Common myeloid progenitor, CD34-positive (primary cell): ENCODE measurements around the gene ANGPTL7.

Experiments
- CTCF ChIA-PET: fragments of 350-600 bp; sonication (Branson Sonifier 250); formaldehyde crosslinking; loops from one replicate; lab custom pipeline; 2021; ENCODE audit warnings: antibody characterized with exemption; lab: Charles Lee
- POLR2A ChIA-PET: fragments of 350-600 bp; sonication (Branson Sonifier 250); formaldehyde crosslinking; loops from one replicate; lab custom pipeline; 2021; ENCODE audit warnings: antibody characterized with exemption; lab: Charles Lee
- DNase-seq, 3 donors: peaks; one replicate each; pipeline versions ENCODE4 v3.0.0 to v3.0.0-alpha.2; 2013
- H3K27ac ChIP-seq, 2 experiments: 1 replicate in 1 of 2; 2 replicates in 1 of 2; pipeline ENCODE4 v1.7.0; 2013; ENCODE audit warnings: inconsistent platforms in 2 of 2, low read length in 2 of 2, mild to moderate bottlenecking in 2 of 2, low read depth in 1 of 2, moderate library complexity in 1 of 2; ENCODE audit not compliant: severe bottlenecking in 2 of 2, insufficient read depth in 1 of 2, poor library complexity in 1 of 2
- H3K27me3 ChIP-seq, 5 experiments: replicated peaks in 2 of 5; 1 replicate in 3 of 5; 2 replicates in 2 of 5; pipeline versions ENCODE4 v1.6.1 to v1.7.0; 2013; ENCODE audit warnings: low read length in 4 of 5, mild to moderate bottlenecking in 2 of 5, moderate library complexity in 2 of 5, inconsistent platforms in 1 of 5; ENCODE audit not compliant: insufficient read depth in 5 of 5, control insufficient read depth in 4 of 5
- H3K36me3 ChIP-seq, 4 experiments: 1 replicate in 2 of 4; 2 replicates in 2 of 4; pipeline versions ENCODE4 v1.6.1 to v1.7.0; 2013; ENCODE audit warnings: low read length in 3 of 4, control low read depth in 1 of 4, mild to moderate bottlenecking in 1 of 4; ENCODE audit not compliant: control insufficient read depth in 4 of 4, insufficient read depth in 4 of 4
- H3K4me1 ChIP-seq, 4 experiments: 1 replicate in 3 of 4; 2 replicates in 1 of 4; pipeline versions ENCODE4 v1.6.1 to v1.7.1; 2013; ENCODE audit warnings: low read length in 3 of 4, mild to moderate bottlenecking in 3 of 4, control low read depth in 1 of 4, inconsistent platforms in 1 of 4, moderate library complexity in 1 of 4; ENCODE audit not compliant: control insufficient read depth in 4 of 4, insufficient read depth in 4 of 4; ENCODE audit errors: control extremely low read depth in 1 of 4
- H3K4me3 ChIP-seq, 7 experiments: 1 replicate in 4 of 7; 2 replicates in 3 of 7; pipeline versions ENCODE4 v1.5.1 to v1.7.0; 2013; ENCODE audit warnings: mild to moderate bottlenecking in 7 of 7, low read length in 6 of 7, moderate library complexity in 6 of 7, inconsistent platforms in 2 of 7, low read depth in 2 of 7, control low read depth in 1 of 7; ENCODE audit not compliant: insufficient read depth in 4 of 7, control insufficient read depth in 1 of 7; ENCODE audit errors: extremely low read depth in 1 of 7
- H3K9me3 ChIP-seq, 5 experiments: 1 replicate in 4 of 5; 2 replicates in 1 of 5; pipeline versions ENCODE4 v1.6.1 to v1.7.1; 2013; ENCODE audit warnings: low read length in 4 of 5, mild to moderate bottlenecking in 2 of 5, inconsistent platforms in 1 of 5, low read depth in 1 of 5, moderate library complexity in 1 of 5; ENCODE audit not compliant: control insufficient read depth in 4 of 5, insufficient read depth in 2 of 5; ENCODE audit errors: control extremely low read depth in 1 of 5
- WGBS: methylation state at CpG from one replicate; pipeline ENCODE4 v1.1.5; 2013; ENCODE audit not compliant: insufficient coverage; 5-methylcytosine and 5-hydroxymethylcytosine counted together

ANGPTL7 gene

DNA sequence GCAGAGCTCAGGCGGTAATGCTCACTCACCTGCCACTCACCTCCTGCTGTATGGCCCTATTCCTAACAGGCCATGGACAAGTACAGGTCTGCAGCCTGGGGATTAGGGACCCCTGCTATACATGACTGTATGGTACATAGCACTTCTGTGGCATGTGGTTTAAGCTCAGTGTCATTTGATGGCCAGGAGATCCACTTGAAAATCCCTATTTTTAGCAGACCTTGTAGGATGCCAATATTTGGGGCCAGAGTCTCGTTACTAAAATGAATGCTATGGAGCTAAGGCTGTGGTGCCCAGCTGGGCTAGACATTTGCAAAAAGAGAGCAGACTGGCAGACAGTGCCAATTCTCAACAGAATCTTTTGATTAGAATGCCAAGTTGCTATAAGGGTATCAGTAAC is 1.7 kb upstream of the ANGPTL7 start:
- H3K4me3 ChIP-seq: no peak overlapping the region
- H3K36me3 ChIP-seq: peaks cover 9 to 70% (median 36%) of the 10 kb centered on the region in 4 experiments
- DNase-seq: no peak
- 95% methylated on average over 2 of the region's 2 CpGs for WGBS
- no peak overlapping the region for H3K27ac ChIP-seq
- no peaks in the 10 kb centered on the region for H3K9me3 ChIP-seq
- ChIA-PET CTCF (no interaction called here), POLR2A (no interaction called here)
- H3K4me1 ChIP-seq: no peaks in the 10 kb centered on the region
- H3K27me3 ChIP-seq: no peaks in the 10 kb centered on the region

DNA sequence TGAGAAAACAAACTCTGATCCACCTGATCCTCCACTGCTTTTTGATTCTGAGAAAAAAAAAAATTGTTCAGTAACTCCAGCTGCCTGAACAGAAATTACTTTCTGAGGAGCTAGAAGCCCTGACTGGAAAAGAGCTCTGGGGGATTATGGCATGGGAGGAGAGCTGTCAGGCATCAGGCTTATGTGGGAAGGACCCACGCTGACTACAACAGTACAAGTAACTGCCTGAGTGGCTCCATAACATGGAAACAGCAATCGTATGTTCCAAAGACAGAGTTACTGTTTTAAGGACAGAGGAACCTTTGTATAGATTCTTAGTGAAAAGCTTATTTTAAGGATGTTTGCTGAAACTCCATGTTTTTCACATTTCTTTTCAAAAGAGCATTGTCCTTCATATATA is 1.2 kb upstream of the ANGPTL7 start:
- CTCF ChIA-PET: no interaction called here
- Histone ChIP-seq H3K27ac (no peak overlapping the region), H3K36me3 (peaks cover 9 to 68% (median 37%) of the 10 kb centered on the region in 4 experiments)

DNA sequence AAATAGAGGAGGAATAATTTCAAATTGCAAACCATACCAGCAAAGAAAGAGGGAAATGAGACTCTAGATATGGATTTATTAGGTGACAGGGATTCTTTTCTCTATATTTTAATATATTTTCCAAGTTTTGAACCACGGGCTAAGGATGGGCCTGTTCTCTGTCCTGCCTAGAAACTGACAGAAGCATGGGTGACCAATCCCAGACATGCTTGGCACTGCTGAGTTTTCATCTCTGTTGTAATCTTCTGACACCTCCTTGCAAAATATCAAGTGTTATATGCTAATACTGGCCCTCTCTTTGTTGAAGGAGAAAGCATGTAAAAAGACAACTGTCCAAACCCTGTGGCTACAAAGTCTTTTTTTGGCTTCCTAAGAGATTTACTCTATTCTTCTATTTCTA is 774 bp upstream of the ANGPTL7 start:
- Histone ChIP-seq H3K27me3 (no peaks in the 10 kb centered on the region), H3K4me1 (no peaks in the 10 kb centered on the region), H3K36me3 (peaks cover 9 to 71% (median 41%) of the 10 kb centered on the region in 4 experiments), H3K9me3 (no peaks in the 10 kb centered on the region), H3K4me3 (no peak overlapping the region), H3K27ac (no peak overlapping the region)
- CTCF ChIA-PET: no interaction called here
- POLR2A ChIA-PET: no interaction called here
- DNase-seq: no peak
- WGBS: no CpG with 5 or more reads among the region's 1 CpG

More for the DNA sequence above, 1.2 kb upstream of the ANGPTL7 start:
- no peaks in the 10 kb centered on the region for H3K4me1 ChIP-seq
- H3K4me3 ChIP-seq: no peak overlapping the region
- no peaks in the 10 kb centered on the region for H3K27me3 ChIP-seq
- no peak for DNase-seq
- POLR2A ChIA-PET: no interaction called here
- 100% methylated on average over 1 of the region's 2 CpGs for WGBS
- H3K9me3 ChIP-seq: no peaks in the 10 kb centered on the region

DNA sequence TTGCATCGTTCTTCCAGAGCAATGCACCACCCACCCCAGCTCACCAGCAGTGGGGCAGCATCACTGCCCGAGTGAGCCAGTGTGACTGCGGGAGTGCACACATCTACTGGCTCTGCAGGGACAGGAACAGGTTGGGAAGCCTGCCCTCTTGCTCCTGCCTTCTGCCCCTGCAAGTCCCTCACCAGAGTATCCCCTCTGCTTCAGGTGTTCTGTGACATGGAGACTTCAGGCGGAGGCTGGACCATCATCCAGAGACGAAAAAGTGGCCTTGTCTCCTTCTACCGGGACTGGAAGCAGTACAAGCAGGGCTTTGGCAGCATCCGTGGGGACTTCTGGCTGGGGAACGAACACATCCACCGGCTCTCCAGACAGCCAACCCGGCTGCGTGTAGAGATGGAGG is 4.2 kb downstream of the ANGPTL7 start:
- Histone ChIP-seq H3K27ac (no peak overlapping the region), H3K9me3 (no peaks in the 10 kb centered on the region), H3K27me3 (no peaks in the 10 kb centered on the region), H3K4me3 (no peak overlapping the region), H3K36me3 (peaks cover 15 to 85% (median 59%) of the 10 kb centered on the region in 4 experiments), H3K4me1 (no peaks in the 10 kb centered on the region)
- POLR2A ChIA-PET: no interaction called here
- WGBS: 96% methylated on average over 11 of the region's 11 CpGs
- DNase-seq: no peak
- CTCF ChIA-PET: no interaction called here

DNA sequence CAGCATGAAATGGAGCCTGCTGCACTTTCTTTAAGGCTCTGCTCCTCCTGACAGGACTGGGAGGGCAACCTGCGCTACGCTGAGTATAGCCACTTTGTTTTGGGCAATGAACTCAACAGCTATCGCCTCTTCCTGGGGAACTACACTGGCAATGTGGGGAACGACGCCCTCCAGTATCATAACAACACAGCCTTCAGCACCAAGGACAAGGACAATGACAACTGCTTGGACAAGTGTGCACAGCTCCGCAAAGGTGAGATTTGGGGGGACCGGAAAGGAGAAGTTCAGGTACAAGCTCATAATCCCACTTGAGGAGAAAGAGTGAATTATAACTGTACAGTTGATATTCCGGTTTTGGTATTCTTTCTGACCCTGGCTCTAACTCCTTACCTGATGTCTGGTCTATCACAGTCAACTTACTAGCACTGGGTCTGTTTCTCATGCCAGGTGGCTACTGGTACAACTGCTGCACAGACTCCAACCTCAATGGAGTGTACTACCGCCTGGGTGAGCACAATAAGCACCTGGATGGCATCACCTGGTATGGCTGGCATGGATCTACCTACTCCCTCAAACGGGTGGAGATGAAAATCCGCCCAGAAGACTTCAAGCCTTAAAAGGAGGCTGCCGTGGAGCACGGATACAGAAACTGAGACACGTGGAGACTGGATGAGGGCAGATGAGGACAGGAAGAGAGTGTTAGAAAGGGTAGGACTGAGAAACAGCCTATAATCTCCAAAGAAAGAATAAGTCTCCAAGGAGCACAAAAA is 5.4 kb downstream of the ANGPTL7 start:
- no peaks in the 10 kb centered on the region for H3K4me1 ChIP-seq
- no peak for DNase-seq
- no peak overlapping the region for H3K27ac ChIP-seq
- H3K36me3 ChIP-seq: peaks cover 16 to 85% (median 65%) of the 10 kb centered on the region in 4 experiments
- WGBS: 98% methylated on average over 12 of the region's 14 CpGs
- H3K9me3 ChIP-seq: no peaks in the 10 kb centered on the region
- H3K27me3 ChIP-seq: no peaks in the 10 kb centered on the region
- no peak overlapping the region for H3K4me3 ChIP-seq
- POLR2A ChIA-PET: no interaction called here
- CTCF ChIA-PET: no interaction called here

DNA sequence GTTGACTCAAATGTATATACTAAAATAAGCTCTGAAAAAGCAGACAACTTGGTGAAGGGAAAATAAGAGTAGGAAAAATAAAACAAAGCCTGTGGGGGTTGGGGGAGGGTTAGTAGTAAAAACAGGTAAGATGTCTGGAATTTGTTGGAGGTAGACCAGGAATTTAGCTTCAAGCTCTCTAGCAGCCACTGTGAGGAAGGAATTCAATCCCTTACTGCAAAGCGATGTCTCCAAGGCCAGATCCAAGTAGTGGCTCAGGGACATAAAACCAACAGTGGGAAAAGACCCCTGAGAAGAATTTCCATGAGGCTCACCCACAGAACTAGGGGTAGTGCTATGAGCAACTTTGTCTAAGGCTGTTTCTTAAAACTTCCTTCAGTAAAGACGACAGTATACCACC is 7.8 kb downstream of the ANGPTL7 start:
- Histone ChIP-seq H3K27me3 (no peaks in the 10 kb centered on the region), H3K4me3 (no peak overlapping the region), H3K9me3 (no peaks in the 10 kb centered on the region), H3K27ac (no peak overlapping the region), H3K36me3 (peaks cover 11 to 81% (median 61%) of the 10 kb centered on the region in 4 experiments), H3K4me1 (no peaks in the 10 kb centered on the region)
- WGBS: 100% methylated on average over 2 of the region's 2 CpGs
- CTCF ChIA-PET: no interaction called here
- POLR2A ChIA-PET: interaction anchor here (0.6 kb wide), 1 partner anchor 50 kb away, joined by 3 read pairs; no protein-coding TSS in a partner anchor
- DNase-seq: no peak

DNA sequence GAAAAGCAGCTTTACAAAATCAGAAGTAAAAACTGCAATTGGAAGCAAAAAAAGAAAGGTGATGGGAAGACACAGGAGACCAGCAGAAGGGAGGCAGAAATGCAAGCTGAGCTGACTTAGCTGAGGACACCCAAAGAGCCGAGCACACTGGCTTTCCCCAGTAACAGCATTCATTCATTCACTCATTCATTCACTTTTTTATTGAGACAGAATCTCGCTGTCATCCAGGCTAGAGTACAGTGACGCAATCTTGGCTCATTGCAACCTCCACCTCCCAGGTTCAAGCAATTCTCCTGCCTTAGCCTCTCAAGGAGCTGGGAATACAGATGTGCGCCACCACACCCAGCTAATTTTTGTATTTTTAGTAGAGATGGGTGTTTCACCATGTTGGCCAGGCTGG is 8.2 kb downstream of the ANGPTL7 start:
- no peak overlapping the region for H3K4me3 ChIP-seq
- ChIA-PET POLR2A (interaction anchor here (0.6 kb wide), 1 partner anchor 50 kb away, joined by 3 read pairs; no protein-coding TSS in a partner anchor), CTCF (interaction anchor here (0.6 kb wide), 1 partner anchor 65 kb away, joined by 3 read pairs; no protein-coding TSS in a partner anchor)
- no peaks in the 10 kb centered on the region for H3K9me3 ChIP-seq
- H3K36me3 ChIP-seq: peaks cover 9 to 77% (median 59%) of the 10 kb centered on the region in 4 experiments
- no peak overlapping the region for H3K27ac ChIP-seq
- H3K27me3 ChIP-seq: no peaks in the 10 kb centered on the region
- no peaks in the 10 kb centered on the region for H3K4me1 ChIP-seq
- WGBS: 90% methylated on average over 2 of the region's 4 CpGs
- no peak for DNase-seq
